Activated CD8-positive, alpha-beta memory T cell treated with anti-CD3 and anti-CD28 coated beads, Interleukin-2, amount 10 ng/mL, durations not matched to agents 7 days and 5 days (primary cell): Measurements from ENCODE around the gene SPRING1. TPM values are rescaled to one million over a fixed set of nuclear protein-coding genes. Genes with fewer than 3 reads are reported as not detected.
A peak's percentile ranks its signal among the peaks of the same experiment; 100 is the strongest.

Source experiments
- ATAC-seq: fragments of 150-1000 bp; cut with Tn5 transposase; one replicate; pipeline ENCODE4 v1.10.0; 2021; ENCODE audit warnings: moderate library complexity
- CTCF ChIA-PET: fragments of 350-600 bp; sonication (Branson Sonifier 250); formaldehyde crosslinking; loops from one replicate; lab custom pipeline; 2021; ENCODE audit warnings: antibody characterized with exemption; lab: Charles Lee
- DNase-seq: peaks from one replicate; pipeline ENCODE4 v3.0.0-alpha.2; 2020
- H3K27ac Mint-ChIP-seq: one replicate; pipeline ENCODE4 v1.8.0; 2021; ENCODE audit warnings: mild to moderate bottlenecking, mixed read lengths
- H3K27me3 Mint-ChIP-seq: one replicate; pipeline ENCODE4 v1.8.0; 2021; ENCODE audit warnings: mixed read lengths
- H3K36me3 Mint-ChIP-seq: one replicate; pipeline ENCODE4 v1.8.0; 2021; ENCODE audit warnings: mild to moderate bottlenecking, mixed read lengths
- H3K4me1 Mint-ChIP-seq: one replicate; pipeline ENCODE4 v1.8.0; 2021; ENCODE audit warnings: mixed read lengths
- H3K4me3 Mint-ChIP-seq: one replicate; pipeline ENCODE4 v1.8.0; 2021; ENCODE audit warnings: mild to moderate bottlenecking, moderate library complexity, mixed read lengths
- H3K9me3 Mint-ChIP-seq: one replicate; pipeline ENCODE4 v1.8.0; 2022; ENCODE audit warnings: low read depth, mixed read lengths
- total RNA-seq, 2 experiments: library from RNA; stranded (reverse); gene quantifications; one replicate each; pipeline ENCODE4 v1.2.3, GENCODE V29; 2021

Gene SPRING1
- total RNA-seq, 2 experiments from 2014 or later: 25.3 to 31.8 TPM

DNA sequence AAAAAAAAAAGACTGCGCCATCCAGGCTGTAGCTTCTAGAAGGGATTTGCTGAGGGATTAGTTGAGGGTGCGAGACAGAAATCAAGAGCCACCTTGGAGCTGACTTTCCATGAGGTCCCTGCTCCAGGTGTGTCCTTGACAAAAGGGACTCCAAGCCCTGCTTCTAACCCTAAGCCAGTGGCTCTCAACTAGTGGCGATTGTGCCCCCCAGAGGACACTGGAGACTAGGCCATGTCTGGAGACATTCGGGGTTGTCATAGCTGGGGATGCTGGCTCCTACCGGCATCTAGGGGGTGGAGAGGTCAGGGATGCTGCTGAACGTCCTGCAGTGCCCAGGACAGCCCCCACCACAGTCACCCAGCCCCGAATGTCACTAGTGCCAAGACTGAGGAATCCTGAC is 40.6 kb downstream of the SPRING1 start:
- Mint-ChIP-seq H3K9me3 (no peaks in the 10 kb centered on the region), H3K27me3 (peaks cover 38% of the 10 kb centered on the region), H3K27ac (no peak overlapping the region), H3K4me1 (peaks cover 16% of the 10 kb centered on the region), H3K4me3 (no peak overlapping the region), H3K36me3 (no peaks in the 10 kb centered on the region)
- ATAC-seq: peak; percentile 36
- CTCF ChIA-PET: interaction anchor here (1.3 to 2.0 kb wide), 2 partner anchors 11 to 556 kb away, joined by 4 to 5 read pairs; no protein-coding TSS in a partner anchor
- peak; percentile 54 for DNase-seq

DNA sequence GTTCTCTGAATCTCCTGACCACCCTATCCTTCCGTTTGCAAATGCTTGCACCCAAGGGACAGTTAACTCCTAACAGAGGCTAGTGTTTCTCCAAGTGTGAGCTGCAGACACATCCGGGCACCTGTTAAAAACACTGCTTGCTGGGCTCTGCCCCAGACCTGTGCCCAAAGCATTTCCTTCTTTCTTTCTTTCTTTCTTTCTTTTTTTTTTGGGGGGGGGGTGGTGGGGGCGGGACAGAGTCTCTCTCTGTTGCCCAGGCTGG is 42.5 kb downstream of the SPRING1 start:
- Mint-ChIP-seq H3K4me1 (peaks cover 16% of the 10 kb centered on the region), H3K27ac (no peak overlapping the region), H3K9me3 (no peaks in the 10 kb centered on the region), H3K36me3 (no peaks in the 10 kb centered on the region), H3K27me3 (peaks cover 42% of the 10 kb centered on the region), H3K4me3 (no peak overlapping the region)
- no peak for DNase-seq
- ATAC-seq: no peak
- CTCF ChIA-PET: interaction anchor here (0.6 to 0.7 kb wide), 2 partner anchors 9 to 442 kb away, joined by 3 to 4 read pairs; no protein-coding TSS in a partner anchor

DNA sequence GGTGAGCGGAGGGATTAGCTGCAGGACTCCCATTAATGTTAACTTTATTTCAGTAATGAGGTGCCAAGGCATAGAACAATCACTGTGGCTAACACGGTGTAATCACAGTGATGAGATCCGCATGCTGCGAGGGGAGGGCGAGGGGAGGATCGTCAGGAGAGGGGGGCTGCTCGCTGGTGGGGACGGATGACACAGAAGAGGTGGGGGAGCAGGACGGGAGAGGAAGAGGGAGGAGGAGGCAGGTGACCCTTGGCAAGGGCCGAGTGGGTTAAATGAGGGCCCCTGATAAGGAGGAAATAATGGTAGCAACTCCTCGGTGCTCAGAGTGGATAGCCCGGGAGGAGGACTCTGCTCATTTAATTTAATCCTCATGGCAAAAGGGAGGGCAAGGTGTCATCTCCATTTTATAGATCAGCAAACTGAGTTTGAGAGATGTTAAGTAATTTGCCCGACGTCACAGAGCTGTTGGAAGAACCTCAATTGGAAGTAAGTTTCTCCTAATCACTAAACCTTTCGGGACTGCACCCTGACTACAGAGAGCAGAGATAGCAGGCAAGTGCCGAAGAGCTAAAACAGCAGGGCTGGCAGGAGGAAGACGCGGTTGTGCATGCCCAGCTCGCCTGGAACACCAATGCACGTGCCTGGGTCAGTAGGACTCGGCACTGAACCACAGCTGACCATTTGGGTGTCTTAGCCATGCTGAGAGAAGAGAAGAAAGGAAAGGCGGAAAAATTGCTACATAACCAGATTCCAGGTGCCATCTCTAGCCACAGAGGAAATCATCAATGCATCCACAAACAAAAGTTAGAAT is 43.0 kb downstream of the SPRING1 start:
- Mint-ChIP-seq H3K4me3 (no peak overlapping the region), H3K36me3 (no peaks in the 10 kb centered on the region), H3K9me3 (no peaks in the 10 kb centered on the region), H3K27ac (no peak overlapping the region), H3K4me1 (peaks cover 16% of the 10 kb centered on the region), H3K27me3 (peaks cover 42% of the 10 kb centered on the region)
- CTCF ChIA-PET: interaction anchor here (0.7 kb wide), 1 partner anchor 9 kb away, joined by 4 read pairs; no protein-coding TSS in a partner anchor
- DNase-seq (no peak), ATAC-seq (no peak)

DNA sequence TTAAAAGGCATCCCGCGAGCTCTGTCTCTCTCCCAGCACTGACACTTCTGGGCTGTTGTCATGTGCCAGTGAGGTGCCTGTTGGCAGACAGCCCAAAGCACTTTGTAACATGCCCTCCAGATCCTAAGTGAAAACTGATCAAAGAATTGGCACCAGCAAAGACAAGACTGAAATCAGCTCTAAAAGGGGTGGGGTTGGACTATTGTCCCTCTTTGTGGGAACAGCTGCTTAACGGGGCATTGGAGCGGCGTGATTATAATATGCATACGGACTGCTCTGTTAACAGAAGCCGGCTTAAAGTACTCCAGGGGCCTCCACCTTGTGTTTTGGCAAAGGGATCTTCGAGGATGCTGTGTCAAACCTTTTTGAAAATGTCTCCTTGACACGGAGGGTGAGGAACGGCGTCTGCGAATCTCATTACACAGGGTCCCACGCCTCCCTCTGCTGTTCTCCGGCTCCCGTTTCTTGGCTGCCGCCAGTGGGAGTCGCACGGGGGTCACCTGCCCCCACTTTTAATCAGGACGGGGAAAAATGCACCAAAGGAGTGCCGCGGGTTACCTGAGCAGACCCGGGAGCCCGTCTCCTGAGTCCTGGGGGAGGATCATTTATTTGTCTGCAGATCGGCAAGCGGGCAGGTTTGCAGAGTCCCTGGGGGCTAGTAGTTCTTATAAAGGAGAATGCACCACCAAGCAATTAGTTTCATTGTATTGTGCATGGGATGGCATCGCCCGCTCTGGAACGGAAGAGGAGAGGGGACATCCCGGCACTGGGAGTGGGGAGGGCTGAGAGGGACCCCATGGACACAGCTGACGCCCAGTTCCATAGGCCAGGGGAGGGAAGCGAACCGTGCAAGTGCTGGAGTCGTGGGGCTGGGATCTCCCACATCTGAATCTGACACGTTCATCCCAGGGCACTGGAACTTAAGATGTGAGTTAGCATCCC is 44.3 kb downstream of the SPRING1 start:
- no peak for ATAC-seq

DNA sequence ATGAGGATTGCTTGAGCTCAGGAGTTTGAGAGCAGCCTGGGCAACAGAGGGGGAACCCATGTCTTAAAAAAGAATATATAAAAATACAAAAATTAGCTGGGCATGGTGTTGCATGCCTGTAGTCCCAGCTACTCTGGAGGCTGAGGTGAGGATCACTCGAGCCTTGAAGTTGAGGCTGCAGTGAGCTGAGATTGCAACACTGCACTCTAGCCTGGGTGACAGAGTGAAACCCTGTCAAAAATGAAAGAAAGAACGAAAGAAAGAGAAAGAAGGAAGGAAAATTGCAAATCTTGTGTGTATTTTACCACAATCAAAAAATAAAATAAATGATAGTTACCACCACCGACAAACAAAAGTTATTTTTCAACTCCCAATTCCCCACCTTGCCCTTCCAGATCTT is 45.3 kb downstream of the SPRING1 start:
- ATAC-seq (no peak), DNase-seq (no peak)
- H3K4me1 Mint-ChIP-seq: peaks cover 16% of the 10 kb centered on the region
- H3K27me3 Mint-ChIP-seq: peaks cover 45% of the 10 kb centered on the region
- no peak overlapping the region for H3K27ac Mint-ChIP-seq
- H3K36me3 Mint-ChIP-seq: no peaks in the 10 kb centered on the region
- no peaks in the 10 kb centered on the region for H3K9me3 Mint-ChIP-seq
- no peak overlapping the region for H3K4me3 Mint-ChIP-seq
- CTCF ChIA-PET: interaction anchor here (1.2 to 2.1 kb wide), 2 partner anchors 11 to 19 kb away, joined by 3 to 10 read pairs; no protein-coding TSS in a partner anchor

More for the DNA sequence above, 44.3 kb downstream of the SPRING1 start:
- no peak overlapping the region for H3K27ac Mint-ChIP-seq
- no peaks in the 10 kb centered on the region for H3K36me3 Mint-ChIP-seq
- no peak overlapping the region for H3K4me3 Mint-ChIP-seq
- peaks cover 16% of the 10 kb centered on the region for H3K4me1 Mint-ChIP-seq
- peaks cover 45% of the 10 kb centered on the region for H3K27me3 Mint-ChIP-seq
- DNase-seq: no peak
- no peaks in the 10 kb centered on the region for H3K9me3 Mint-ChIP-seq
- CTCF ChIA-PET: interaction anchor here (0.5 to 2.1 kb wide), 4 partner anchors 10 to 929 kb away, joined by 3 to 10 read pairs (median 5); no protein-coding TSS in a partner anchor

DNA sequence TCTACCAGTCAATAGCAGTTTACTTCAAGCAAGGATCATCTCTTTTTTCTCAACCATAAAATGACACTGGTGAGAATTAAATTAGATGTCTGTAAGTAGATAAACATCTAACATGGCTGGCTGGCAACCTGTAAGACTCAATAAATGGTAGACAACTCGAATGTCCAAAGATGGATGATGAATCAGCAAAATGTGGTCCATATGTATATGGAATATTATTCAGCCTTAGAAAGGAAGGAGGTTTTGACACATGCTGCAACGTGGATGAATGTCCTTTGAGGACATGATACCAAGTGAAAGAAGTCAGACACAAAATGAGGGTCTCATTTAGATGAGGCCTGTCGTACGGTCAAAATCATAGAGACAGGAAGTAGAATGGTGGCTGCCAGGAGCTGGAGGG is 46.2 kb downstream of the SPRING1 start:
- Mint-ChIP-seq H3K4me3 (no peak overlapping the region), H3K4me1 (peaks cover 16% of the 10 kb centered on the region), H3K9me3 (no peaks in the 10 kb centered on the region), H3K27me3 (peaks cover 44% of the 10 kb centered on the region), H3K27ac (no peak overlapping the region), H3K36me3 (no peaks in the 10 kb centered on the region)
- ATAC-seq (no peak), DNase-seq (no peak)
- CTCF ChIA-PET: interaction anchor here (2.1 to 2.4 kb wide), 2 partner anchors 12 to 17 kb away, joined by 9 to 10 read pairs; no protein-coding TSS in a partner anchor

DNA sequence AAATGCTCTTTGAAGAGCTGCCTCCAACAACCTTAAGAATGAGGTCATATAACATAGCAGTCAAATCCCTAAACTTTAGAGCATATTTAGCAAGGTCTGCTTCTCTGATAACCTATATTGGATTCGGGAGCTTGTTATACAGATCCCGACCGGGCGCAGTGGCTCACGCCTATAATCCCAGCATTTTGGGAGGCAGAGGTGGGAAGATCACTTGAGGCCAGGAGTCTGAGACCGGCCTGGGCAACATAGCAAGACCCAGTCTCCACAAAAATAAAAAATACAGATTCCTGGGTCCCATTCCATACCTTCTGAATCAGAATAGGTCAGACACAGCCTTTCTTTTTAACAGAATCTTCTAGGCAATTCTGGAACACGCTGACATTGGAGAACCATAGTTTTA is 46.7 kb downstream of the SPRING1 start:
- no peak overlapping the region for H3K4me3 Mint-ChIP-seq
- H3K27ac Mint-ChIP-seq: no peak overlapping the region
- peaks cover 40% of the 10 kb centered on the region for H3K27me3 Mint-ChIP-seq
- ATAC-seq (no peak), DNase-seq (no peak)
- peaks cover 16% of the 10 kb centered on the region for H3K4me1 Mint-ChIP-seq
- H3K36me3 Mint-ChIP-seq: no peaks in the 10 kb centered on the region
- CTCF ChIA-PET: interaction anchor here (0.8 to 2.4 kb wide), 2 partner anchors 13 to 18 kb away, joined by 3 to 9 read pairs; no protein-coding TSS in a partner anchor
- no peaks in the 10 kb centered on the region for H3K9me3 Mint-ChIP-seq

DNA sequence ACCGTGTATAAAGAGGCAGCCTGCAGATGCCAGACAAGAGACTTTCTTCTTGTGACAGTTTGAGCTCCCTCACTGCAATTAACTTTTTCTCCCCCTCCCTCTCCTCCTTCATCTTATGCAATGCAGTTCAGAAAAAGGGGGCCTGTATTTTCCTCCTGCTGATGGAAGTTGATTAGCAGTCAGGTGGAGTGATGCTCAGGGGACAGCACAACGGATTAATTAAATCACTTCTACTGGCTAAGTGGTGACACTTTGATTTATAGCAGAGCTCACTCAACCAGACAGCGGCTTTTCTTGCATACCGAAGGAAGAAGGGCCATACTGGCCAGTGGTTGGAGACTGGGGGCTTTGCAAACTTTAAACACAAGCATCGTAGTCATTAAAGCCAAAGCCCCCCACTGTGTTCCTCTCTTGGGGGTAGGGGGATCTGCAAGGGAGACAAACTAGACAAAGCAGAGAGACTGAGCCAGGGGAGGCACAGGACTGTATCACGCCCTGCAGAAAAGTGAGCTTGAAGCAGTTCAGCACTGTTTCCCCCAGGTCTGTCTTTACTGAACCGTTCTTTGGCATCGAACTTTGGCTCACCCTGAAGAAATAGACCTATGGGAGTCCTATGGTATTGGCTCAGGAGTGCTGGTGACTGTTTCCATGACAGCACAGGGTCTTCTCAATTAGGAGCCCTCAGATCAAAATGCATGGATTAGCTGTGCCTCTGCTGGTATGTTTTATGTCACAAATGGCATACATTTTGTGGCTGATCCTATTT is 47.7 kb downstream of the SPRING1 start:
- Mint-ChIP-seq H3K4me3 (no peak overlapping the region), H3K4me1 (peaks cover 11% of the 10 kb centered on the region), H3K9me3 (no peaks in the 10 kb centered on the region), H3K36me3 (no peaks in the 10 kb centered on the region), H3K27ac (no peak overlapping the region), H3K27me3 (peaks cover 34% of the 10 kb centered on the region)
- CTCF ChIA-PET: interaction anchor here (0.8 to 2.4 kb wide), 3 partner anchors 14 to 19 kb away, joined by 3 to 9 read pairs (median 4); no protein-coding TSS in a partner anchor
- DNase-seq (no peak), ATAC-seq (no peak)

DNA sequence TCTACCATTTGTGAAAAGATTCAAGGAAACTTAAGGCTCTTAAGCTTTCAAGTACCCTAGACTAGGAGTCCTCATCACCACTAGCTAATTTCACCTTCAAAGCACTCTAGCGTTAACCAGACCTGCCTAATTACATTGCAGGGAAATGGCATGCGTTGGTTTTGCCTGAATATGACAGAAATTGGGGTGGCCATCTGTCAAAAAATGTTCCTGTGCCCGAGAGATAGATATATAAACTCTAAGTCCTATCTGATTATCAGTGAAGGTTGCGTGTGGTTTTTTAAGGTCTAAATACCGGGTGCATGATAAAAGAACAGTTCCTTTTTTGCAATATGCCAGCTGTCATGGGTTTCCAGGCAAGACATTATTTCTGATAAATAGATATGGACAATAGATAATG is 48.3 kb downstream of the SPRING1 start:
- Mint-ChIP-seq H3K27me3 (peaks cover 27% of the 10 kb centered on the region), H3K4me3 (no peak overlapping the region), H3K36me3 (no peaks in the 10 kb centered on the region), H3K27ac (no peak overlapping the region), H3K9me3 (no peaks in the 10 kb centered on the region), H3K4me1 (peaks cover 7% of the 10 kb centered on the region)
- DNase-seq (no peak), ATAC-seq (no peak)
- CTCF ChIA-PET: interaction anchor here (1.1 kb wide), 1 partner anchor 14 kb away, joined by 4 read pairs; no protein-coding TSS in a partner anchor

Other genes starting within 250 kb of the SPRING1 start
- 1 to 10 TPM in 1 of 2 experiments, under 1 TPM in 1; 0.54 to 1.7 TPM for gene MAP1LC3B2, start 178.7 kb downstream of the SPRING1 start, total RNA-seq
- gene RNFT2, start 246 bp upstream of the SPRING1 start, total RNA-seq: 1 to 10 TPM; 8.6 to 8.9 TPM
- gene HRK, start 143.4 kb upstream of the SPRING1 start, total RNA-seq: not detected
- gene FBXW8, start 172.9 kb upstream of the SPRING1 start, total RNA-seq: 10 to 100 TPM; 11.5 to 12.8 TPM